GM19328 (cell line): ENCODE measurements around the gene CRB1.

Experiments
- ATAC-seq: cut with Tn5 transposase; IDR thresholded peaks from one replicate; pipeline ENCODE4 v1.9.1; 2021; ENCODE audit warnings: mild to moderate bottlenecking, moderate library complexity; ENCODE audit not compliant: unreplicated experiment

The CRB1 gene

GRCh38 chr1:197342044-197342565 lies 74.1 kb downstream of the CRB1 start:
- no peak for ATAC-seq

- ATAC-seq: no peak
These were observed 74.6 kb downstream of the CRB1 start for GRCh38 chr1:197342669-197343068.

GRCh38 chr1:197343663-197344273 lies 75.7 kb downstream of the CRB1 start:
- no peak for ATAC-seq

GRCh38 chr1:197351821-197352440 lies 83.9 kb downstream of the CRB1 start:
- ATAC-seq: no peak

- no peak for ATAC-seq
These were observed 87.4 kb downstream of the CRB1 start for GRCh38 chr1:197355248-197355995.

- no peak for ATAC-seq
These were observed 88.9 kb downstream of the CRB1 start for GRCh38 chr1:197356723-197357533.

- ATAC-seq: no peak
These were observed 90.9 kb downstream of the CRB1 start for GRCh38 chr1:197358959-197359358.

GRCh38 chr1:197360068-197360467 lies 92.0 kb downstream of the CRB1 start:
- no peak for ATAC-seq

- ATAC-seq: no peak
These were observed 94.8 kb downstream of the CRB1 start for GRCh38 chr1:197362871-197363270.

- no peak for ATAC-seq
These were observed 95.8 kb downstream of the CRB1 start for GRCh38 chr1:197363855-197364254.

GRCh38 chr1:197366996-197367395 lies 98.9 kb downstream of the CRB1 start:
- no peak for ATAC-seq

- no peak for ATAC-seq
These were observed 99.6 kb downstream of the CRB1 start for GRCh38 chr1:197367627-197368026.

GRCh38 chr1:197374428-197374827 lies 106.4 kb downstream of the CRB1 start:
- no peak for ATAC-seq

- no peak for ATAC-seq
These were observed 116.4 kb downstream of the CRB1 start for GRCh38 chr1:197384471-197384870.

GRCh38 chr1:197388801-197389200 lies 120.7 kb downstream of the CRB1 start:
- ATAC-seq: no peak

GRCh38 chr1:197390856-197391255 lies 122.8 kb downstream of the CRB1 start:
- ATAC-seq: no peak

GRCh38 chr1:197391303-197392226 lies 123.5 kb downstream of the CRB1 start:
- no peak for ATAC-seq

GRCh38 chr1:197392541-197392940 lies 124.5 kb downstream of the CRB1 start:
- ATAC-seq: no peak

- no peak for ATAC-seq
These were observed 125.1 kb downstream of the CRB1 start for GRCh38 chr1:197393105-197393504.

GRCh38 chr1:197393772-197394171 lies 125.7 kb downstream of the CRB1 start:
- no peak for ATAC-seq
